Measurements from ENCODE around the gene NEUROG2. TPM values are rescaled to one million over a fixed set of nuclear protein-coding genes. Genes with fewer than 3 reads are reported as not detected.

Gene NEUROG2
- total RNA-seq, 1 experiment from 2014 or later: not detected

DNA sequence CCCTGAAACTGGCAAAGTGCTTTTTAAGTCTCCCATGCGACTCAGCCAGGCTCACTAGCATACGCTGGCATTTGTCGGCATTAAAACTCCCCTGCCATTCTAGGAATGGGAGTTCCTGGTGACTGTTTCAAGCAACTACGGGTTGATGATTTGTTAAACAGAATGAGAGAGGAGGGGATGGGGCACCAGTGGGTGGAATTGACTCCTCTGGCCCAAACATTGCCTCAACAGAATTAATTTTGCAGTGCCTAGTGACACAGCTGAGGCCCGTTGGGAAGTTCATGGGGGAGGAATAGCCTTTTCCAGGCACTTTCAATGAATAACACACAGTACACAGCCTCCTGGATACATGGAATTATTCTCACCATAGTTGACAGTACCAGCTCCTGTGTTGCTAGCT, 30.1 kb downstream of the NEUROG2 start:
- no peaks in the 10 kb centered on the region for H4K20me1 ChIP-seq (ENCODE audit: low read length)
- H3K79me2 ChIP-seq (ENCODE audit: low read length): no peaks in the 10 kb centered on the region
- H3K9ac ChIP-seq (ENCODE audit: low read length): no peak overlapping the region
- ChIA-PET POLR2A (ENCODE audit: unreplicated experiment) (no interaction called here), CTCF (no interaction called here)
- BruUV-seq (replicated peaks): no TSS peak
- H3K9me3 ChIP-seq (ENCODE audit: low read length): no peaks in the 10 kb centered on the region
- H3K36me3 ChIP-seq (ENCODE audit: low read depth, low read length): no peaks in the 10 kb centered on the region
- no peak overlapping the region for H3K27ac ChIP-seq (ENCODE audit: low read length)
- TF ChIP-seq EZH2 (IDR thresholded peaks at IDR 0.05; ENCODE audit: low read length, unreplicated experiment): no peak
- TF ChIP-seq EZH2phosphoT487 (IDR thresholded peaks at IDR 0.05; ENCODE audit: borderline replicate concordance, low read length): no peak
- TF ChIP-seq CTCF (conservative IDR thresholded peaks at IDR 0.05; ENCODE audit: low read depth, low read length): no peak
- no peak overlapping the region for H2AFZ ChIP-seq (ENCODE audit: low read length)
- H3K4me2 ChIP-seq (ENCODE audit: low read length): no peak overlapping the region
- no peak overlapping the region for H3K4me3 ChIP-seq (ENCODE audit: low read length)
- no peaks in the 10 kb centered on the region for H3K4me1 ChIP-seq (ENCODE audit: insufficient read depth, low read length)
- no peaks in the 10 kb centered on the region for H3K27me3 ChIP-seq (ENCODE audit: low read length)
- intact Hi-C loops (cut with micrococcal nuclease): no loop called here
- H3K9me2 ChIP-seq (replicated peaks; ENCODE audit: low read length): no peaks in the 10 kb centered on the region
- no peaks in the 10 kb centered on the region for H3F3A ChIP-seq (ENCODE audit: low read length, unreplicated experiment)
- ATAC-seq (no peak), DNase-seq (no peak)

DNA sequence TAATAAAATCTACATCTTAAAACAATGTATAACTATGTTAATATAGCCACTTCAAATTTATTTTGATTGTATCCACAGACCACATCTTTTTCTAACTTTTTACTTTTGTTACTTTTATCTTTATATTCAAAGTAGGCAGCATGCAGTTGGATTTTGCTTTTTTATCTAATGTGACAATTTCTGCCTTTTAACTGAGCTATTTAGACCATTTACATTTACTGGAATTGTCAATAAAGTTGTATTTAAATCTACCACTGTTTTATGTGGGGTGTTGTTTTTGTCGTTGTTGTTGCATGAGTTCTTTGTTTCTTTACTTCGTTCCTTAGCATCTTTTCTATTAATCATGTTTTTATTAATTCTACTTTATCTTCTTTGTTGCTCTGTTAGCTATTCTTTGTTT, 42.0 kb downstream of the NEUROG2 start:
- TF ChIP-seq EZH2phosphoT487 (IDR thresholded peaks at IDR 0.05; ENCODE audit: borderline replicate concordance, low read length) (no peak), EZH2 (IDR thresholded peaks at IDR 0.05; ENCODE audit: low read length, unreplicated experiment) (no peak), CTCF (conservative IDR thresholded peaks at IDR 0.05; ENCODE audit: low read depth, low read length) (no peak)
- no peak for ATAC-seq
- Histone ChIP-seq H3K27me3 (ENCODE audit: low read length) (no peaks in the 10 kb centered on the region; the same call in 1 of the 2 replicates), H3K79me2 (ENCODE audit: low read length) (no peaks in the 10 kb centered on the region), H3K9ac (ENCODE audit: low read length) (no peak overlapping the region), H3K4me3 (ENCODE audit: low read length) (no peak overlapping the region), H3K4me2 (ENCODE audit: low read length) (no peak overlapping the region), H4K20me1 (ENCODE audit: low read length) (no peaks in the 10 kb centered on the region), H3K36me3 (ENCODE audit: low read depth, low read length) (no peaks in the 10 kb centered on the region), H3K27ac (ENCODE audit: low read length) (no peak overlapping the region), H3K9me2 (replicated peaks; ENCODE audit: low read length) (no peaks in the 10 kb centered on the region), H2AFZ (ENCODE audit: low read length) (no peak overlapping the region), H3K9me3 (ENCODE audit: low read length) (no peaks in the 10 kb centered on the region), H3K4me1 (ENCODE audit: insufficient read depth, low read length) (no peaks in the 10 kb centered on the region), H3F3A (ENCODE audit: low read length, unreplicated experiment) (no peaks in the 10 kb centered on the region)
- DNase-seq: no peak
- BruUV-seq (replicated peaks): no TSS peak
- POLR2A ChIA-PET (ENCODE audit: unreplicated experiment): no interaction called here
- intact Hi-C loops (cut with micrococcal nuclease): no loop called here
- CTCF ChIA-PET: no interaction called here

- Histone ChIP-seq H3K9ac (ENCODE audit: low read length) (no peak overlapping the region), H3K36me3 (ENCODE audit: low read depth, low read length) (no peaks in the 10 kb centered on the region), H3K27me3 (ENCODE audit: low read length) (no peaks in the 10 kb centered on the region; the same call in 1 of the 2 replicates), H3F3A (ENCODE audit: low read length, unreplicated experiment) (no peaks in the 10 kb centered on the region), H4K20me1 (ENCODE audit: low read length) (no peaks in the 10 kb centered on the region), H2AFZ (ENCODE audit: low read length) (no peak overlapping the region), H3K4me3 (ENCODE audit: low read length) (no peak overlapping the region), H3K9me2 (replicated peaks; ENCODE audit: low read length) (no peaks in the 10 kb centered on the region), H3K79me2 (ENCODE audit: low read length) (no peaks in the 10 kb centered on the region), H3K4me1 (ENCODE audit: insufficient read depth, low read length) (no peaks in the 10 kb centered on the region), H3K27ac (ENCODE audit: low read length) (no peak overlapping the region), H3K4me2 (ENCODE audit: low read length) (no peak overlapping the region), H3K9me3 (ENCODE audit: low read length) (no peaks in the 10 kb centered on the region)
- intact Hi-C loops (cut with micrococcal nuclease): no loop called here
- ATAC-seq (no peak), DNase-seq (no peak)
- BruUV-seq (replicated peaks): no TSS peak
- ChIA-PET CTCF (no interaction called here), POLR2A (ENCODE audit: unreplicated experiment) (no interaction called here)
- TF ChIP-seq EZH2phosphoT487 (IDR thresholded peaks at IDR 0.05; ENCODE audit: borderline replicate concordance, low read length) (no peak), EZH2 (IDR thresholded peaks at IDR 0.05; ENCODE audit: low read length, unreplicated experiment) (no peak)
Measured at GRCh38 chr4:112472318-112472717, 43.7 kb downstream of the NEUROG2 start.

Other genes starting within 250 kb of the NEUROG2 start
- 9.4 and 12.5 TPM in 2 replicates for gene TIFA, start 230.3 kb downstream of the NEUROG2 start, total RNA-seq (2014; rRNA removed)
- 4.2 and 4.3 TPM in 2 replicates for gene ALPK1, start 218.8 kb downstream of the NEUROG2 start, total RNA-seq (2014; rRNA removed)
- 7.3 and 10.0 TPM in 2 replicates for gene ZGRF1, start 120.7 kb upstream of the NEUROG2 start, total RNA-seq (2014; rRNA removed)
- gene LARP7, start 121.0 kb upstream of the NEUROG2 start, total RNA-seq (2014; rRNA removed): 13.0 and 17.1 TPM in 2 replicates